DMS 273 (cell line): ENCODE results near the gene CDH5.
"Not testable (repeated sequence)": the region's sequence is repeated elsewhere in the genome, so short reads cannot be mapped to it uniquely, and the experiment has no call there.

Source experiments
- DNase-seq: peaks from one replicate; lab custom pipeline; 2025; ENCODE audit not compliant: unreplicated experiment; lab: John Stamatoyannopoulos, UW

CDH5 gene

DNA sequence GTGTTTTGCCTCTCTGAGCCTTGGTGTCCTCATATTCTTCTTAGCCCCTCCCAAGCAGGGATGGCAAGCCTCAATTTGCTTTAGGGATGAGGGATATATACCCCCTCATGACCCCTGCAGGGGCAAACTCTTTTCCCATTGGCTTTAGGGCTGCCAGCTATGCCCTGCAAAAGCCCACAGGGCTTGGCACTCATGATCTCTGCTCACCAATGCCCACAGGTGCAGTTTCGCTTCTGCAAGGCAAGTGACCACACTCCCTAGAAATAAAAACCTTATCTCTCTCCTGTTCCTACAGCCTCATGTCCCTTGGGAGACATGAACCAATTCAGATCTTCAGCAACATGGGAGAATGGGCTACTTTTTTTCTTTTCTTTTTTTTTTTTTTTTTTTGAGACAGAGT, 69.4 kb downstream of the CDH5 start:
- no peak for DNase-seq

DNA sequence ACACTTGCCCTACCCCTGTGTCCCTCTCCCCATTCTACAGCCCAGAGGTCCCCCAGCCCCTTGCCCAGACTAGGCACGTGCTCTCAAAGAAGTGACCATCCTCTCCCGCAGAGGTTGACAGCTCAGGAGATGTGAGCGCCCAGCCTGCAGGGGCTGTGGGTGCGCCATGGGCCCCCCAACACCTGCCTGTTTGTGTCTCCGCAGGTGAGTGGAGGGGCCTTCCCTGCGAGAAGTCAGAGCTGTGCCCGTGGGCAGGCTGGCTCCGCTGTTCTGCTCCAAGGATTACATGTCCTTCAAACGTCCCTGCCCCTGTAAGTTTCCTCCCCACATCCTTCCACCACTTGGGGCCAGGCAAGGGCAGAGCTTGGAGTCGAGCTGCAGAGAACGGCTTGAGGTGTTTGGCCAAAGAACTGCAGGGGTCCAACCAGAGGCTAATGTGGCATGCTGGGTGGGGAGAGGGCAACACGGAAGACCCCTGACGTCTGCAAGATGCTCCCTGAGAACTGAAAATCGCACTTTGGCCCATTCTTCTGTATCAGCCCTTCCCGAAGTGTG, 71.0 kb downstream of the CDH5 start:
- no peak for DNase-seq

DNA sequence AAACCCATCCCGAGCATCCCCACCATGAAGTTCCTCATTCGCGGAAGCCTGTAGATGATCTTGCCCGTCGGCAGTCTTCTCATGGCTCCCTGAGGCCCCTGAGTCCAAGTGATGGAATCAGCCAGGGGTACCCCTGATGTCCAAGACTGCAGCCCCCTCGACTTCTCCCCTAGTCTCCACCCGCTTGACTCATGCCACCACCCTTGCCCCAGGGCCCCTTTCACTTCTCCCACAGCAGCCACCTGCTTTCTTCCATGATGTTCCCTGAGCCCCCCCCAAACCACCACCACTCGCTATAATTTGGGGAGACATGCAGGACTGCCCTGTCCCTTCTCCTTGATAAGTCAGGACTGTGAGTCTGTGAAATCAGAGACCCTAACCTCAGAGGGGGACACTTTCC, 72.0 kb downstream of the CDH5 start:
- DNase-seq, result no peak

DNA sequence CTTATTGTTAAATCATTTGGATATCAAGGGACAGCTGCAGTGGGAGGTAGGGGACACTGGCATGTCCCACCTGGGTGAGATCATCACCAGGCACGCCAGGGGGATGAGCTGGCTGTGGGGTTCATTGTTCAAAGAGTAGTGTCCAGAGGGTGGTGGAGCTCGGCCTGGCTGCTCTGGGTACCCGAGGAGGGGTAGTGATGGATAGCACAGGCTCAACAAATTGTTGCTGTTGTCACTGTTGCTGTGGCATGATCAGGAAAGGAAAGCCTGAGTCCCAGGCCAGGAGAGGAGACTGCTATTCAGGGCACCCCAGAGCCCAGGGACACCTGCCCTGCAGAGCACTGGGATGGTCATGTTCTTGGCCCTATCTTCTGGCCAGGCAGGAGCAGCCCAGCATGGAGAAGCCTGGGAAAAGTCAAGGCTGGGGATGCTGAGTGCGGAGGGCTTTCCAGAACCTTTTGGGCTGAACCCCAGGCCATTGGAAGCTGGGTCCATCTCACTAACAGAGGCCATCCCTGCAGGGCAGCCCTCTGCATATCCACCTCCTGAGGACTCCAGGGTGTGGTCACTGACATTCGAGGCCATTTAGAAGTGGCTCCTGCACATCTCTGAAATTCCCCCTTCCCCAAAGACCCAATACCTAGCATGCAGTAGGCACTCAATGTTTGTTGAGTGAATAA, 72.7 kb downstream of the CDH5 start:
- no peak for DNase-seq

DNA sequence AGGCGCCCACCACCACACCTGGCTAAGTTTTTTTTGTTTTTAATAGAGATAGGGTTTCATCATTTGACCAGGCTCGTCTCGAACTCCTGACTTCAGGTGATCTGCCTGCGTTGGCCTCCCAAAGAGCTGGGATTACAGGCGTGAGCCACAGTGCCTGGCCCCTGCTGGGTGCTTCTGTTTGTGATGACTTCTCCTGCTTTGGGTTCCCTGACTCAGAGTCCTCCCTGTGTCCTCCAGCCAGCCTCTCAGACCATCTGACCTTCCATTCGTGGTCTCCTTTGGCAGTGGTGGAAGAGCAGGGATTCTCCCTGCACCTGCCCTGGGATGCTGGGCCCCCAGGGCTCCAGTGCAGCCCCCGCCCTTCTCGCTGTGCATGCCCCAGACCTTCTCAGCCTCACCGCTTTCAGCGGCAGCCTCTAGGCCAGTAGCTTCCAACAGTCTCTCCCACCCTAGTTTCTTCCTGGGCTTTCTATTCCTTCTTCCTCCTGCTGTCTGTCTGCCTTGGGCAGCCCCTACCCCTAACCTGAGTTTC, 73.8 kb downstream of the CDH5 start:
- no peak for DNase-seq

DNA sequence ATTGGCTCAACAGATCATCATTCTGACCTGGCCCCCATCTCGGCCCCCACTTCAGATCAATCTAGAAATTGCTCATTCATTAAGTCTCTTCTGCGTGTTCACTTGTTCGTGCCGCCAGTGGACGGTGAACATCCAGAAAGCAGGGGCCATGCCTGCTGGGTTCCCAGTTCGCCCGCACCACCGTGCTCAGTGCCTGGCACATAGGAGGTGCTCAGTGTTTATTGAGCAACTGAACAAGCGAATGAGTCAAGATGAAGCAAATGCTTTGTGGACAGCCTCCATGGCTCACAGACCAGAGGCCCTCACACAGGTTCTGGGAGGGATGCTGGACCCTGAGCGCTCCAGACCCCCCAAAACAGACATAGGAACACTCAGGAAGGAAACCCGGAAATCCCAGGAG, 74.5 kb downstream of the CDH5 start:
- no peak for DNase-seq

DNA sequence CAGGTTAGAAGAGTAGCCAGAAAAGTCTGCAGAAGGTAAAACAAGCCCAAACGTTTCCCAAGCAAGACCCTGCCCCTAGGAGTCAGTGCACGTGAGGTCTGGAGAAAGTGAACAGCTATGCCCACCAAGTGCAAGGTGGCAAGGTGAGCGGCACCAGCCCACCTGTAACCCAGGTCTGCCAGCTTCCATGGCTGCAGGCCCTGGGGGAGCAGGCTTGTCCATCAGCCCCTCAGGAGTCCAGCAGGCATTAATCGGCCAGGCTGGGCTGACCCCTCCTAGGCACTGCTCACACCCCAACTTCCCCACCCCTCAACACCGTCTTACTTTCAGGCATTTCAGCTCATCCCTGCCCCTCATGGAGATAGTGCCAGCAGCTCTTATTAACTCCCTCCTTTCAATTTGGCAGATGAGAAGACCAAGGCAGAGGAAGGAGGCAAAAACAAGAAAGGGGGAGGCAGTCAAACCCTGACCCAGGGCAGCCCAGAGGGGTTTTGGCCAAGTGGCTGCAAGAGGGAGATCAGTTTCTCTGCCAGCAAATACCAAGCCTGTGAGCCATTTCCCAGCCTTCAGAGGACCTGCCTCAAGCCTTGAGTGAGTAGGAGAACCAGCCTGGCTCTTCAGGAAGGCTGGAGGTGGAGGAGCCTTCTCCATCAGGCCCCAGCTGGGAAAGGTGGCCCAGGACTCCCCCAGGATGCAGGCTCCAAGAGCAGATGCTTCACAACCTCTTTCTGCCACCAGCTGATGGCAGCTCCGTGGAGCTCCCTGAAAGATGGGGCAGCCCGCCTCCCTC, 75.3 kb downstream of the CDH5 start:
- no peak for DNase-seq

DNA sequence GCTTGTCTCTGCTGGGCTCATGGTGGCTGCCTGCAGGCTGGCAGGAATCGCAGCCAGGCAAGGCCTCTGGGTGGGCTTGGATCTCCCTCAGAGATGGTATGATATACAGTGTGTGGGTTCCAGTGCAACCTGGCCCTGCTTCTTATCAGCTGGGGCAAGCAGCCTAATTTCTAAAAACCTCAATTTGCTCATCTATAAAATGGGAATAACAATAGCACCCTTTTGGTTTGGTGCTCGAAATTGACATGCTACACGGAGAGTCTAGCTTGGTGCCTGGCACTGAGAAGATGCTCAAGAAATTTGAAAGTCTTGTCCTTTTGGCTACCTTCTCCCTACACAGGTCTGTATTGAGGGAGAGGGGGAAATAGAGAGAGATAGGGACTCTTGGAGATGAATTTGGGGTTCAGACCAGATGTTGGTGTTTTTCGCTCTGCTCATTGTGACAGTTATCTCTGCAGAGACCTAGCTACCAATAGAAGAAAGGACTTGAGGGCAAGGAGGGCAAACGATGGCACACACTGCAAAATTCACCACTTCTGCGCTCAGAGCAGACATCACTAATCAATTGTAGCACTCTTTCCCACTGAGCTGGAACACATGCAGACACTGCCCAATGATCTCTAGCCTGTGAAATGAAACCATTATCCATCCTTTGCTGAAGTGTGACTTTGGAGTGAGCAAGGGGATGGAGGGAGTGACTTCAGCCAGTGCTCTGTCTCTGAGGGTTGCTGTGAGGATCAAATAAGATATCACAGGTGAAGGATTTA, 76.2 kb downstream of the CDH5 start:
- DNase-seq, result no peak

DNA sequence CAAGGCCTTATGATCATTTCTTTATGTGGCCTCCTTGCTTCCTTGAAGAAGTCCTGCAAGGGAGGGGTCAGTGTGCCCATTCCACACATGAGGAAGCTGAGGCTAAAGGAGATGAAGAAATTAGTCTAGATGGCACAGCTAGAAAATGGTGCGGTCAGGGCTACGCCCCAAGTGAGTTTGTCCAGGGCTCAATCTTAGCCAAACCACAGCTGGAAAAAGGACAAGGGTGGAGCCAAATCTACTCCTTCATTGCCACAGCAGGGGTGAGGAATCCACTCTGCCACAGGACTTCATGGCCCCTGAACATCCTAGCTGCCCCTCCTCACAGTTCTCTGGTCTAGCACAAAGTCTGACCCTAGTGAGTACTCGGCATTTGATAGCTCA, 76.8 kb downstream of the CDH5 start:
- no peak for DNase-seq

DNA sequence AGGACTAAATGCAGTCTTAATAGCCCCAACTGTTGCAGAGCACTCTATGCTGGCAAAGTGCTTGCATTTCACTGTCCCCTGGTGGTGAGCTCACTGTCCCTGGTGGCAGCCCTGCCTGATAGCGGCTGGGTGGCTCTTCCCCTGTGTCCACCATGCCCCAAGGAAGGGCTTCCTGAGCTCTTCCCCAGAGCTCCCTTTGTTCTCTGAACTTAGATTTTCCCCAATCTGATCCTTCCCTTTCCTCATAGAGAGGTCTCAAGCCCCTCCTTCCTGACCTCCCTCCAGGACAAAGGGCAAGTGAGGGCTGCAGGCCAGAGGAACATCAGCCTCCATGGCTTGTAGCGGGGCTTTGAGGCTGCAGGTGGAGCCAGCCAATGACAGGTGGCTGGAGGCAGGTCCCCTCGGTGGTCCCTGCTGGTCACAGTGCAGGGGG, 77.6 kb downstream of the CDH5 start:
- no peak for DNase-seq

DNA sequence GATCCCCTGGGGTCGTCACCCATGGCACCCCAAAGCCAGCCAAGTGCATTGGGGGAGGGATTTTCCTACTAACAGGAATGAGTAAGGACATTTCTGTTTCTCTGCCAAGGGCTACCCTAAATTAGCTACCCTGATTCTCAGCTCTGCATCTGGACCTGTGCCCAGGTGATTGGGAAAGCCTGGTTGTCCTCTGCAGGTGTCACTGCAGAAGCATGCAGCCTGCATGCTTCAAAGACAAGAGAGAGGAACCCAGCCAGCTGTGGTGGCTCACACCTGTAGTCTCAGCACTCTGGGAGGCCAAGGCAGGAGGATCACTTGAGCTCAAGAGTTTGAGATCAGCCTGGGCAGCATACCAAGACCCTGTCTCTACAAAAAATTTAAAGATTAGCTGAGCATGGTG, 80.2 kb downstream of the CDH5 start:
- DNase-seq, result no peak

DNA sequence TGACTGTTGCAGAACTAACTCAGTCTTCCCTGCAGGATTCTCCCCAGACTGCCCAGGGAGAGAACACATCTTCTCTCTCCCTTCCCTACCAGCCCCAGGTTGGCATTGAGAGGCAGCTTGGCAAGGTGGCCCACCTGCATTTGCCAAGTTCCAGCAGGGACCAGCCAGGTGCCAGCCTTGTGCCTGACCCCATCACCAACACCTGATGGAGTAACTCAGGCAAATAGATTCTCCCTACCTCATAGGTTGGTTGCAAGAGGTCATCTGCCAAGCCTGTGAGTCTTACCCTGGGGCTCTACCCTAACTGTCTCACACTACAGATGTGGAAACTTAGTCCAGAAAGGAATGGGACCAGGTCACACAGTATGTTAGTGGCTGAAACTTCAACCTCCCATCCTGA, 81.0 kb downstream of the CDH5 start:
- no peak for DNase-seq

DNA sequence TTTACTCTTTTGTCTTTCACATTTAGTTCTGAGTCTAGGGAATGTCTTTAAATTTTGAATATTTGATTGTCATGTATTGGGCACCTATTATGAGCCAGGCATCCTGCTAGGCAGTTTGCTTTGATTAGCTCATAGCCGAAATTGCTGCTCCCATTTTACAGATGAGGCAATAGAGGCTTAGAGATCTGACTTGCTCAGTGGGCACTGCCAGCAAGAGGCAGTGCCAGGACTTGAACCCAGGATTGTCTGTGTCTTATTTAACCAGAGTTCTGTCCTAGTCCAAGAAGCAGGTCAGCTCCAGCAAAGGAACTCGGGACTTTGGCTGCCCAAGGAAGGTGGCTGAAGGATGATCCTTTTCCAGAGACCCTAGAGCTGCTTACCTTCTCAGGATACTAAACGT, 85.1 kb downstream of the CDH5 start:
- no peak for DNase-seq

DNA sequence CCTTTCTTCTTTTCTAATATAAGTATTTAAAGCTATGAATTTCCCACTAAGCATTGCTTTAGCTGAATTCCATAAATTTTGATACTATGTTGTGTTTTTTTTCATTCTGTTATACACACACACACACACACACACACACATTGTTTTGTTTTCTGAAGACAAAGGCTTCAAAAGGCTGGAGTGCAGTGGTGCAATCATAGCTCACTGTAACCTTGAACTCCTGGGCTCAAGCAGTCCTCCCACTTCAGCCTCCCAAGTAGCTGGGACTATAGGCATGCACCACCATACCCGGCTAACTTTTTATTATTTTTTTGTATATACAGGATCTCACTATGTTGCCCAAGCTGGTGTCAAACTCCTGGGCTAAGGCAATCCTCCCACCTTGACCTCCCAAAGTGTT, 86.7 kb downstream of the CDH5 start:
- DNase-seq, result not testable (repeated sequence)
